HepG2 (cell line): ENCODE data around the gene CAPN12. TPM values are rescaled to one million over a fixed set of nuclear protein-coding genes. Genes with fewer than 3 reads are reported as not detected.

ENCODE experiments used
- ATAC-seq: fragments of 200-7000 bp; cut with Tn5 transposase; 3 replicates; pipeline ENCODE4 v1.9.1; 2020; ENCODE audit warnings: mild to moderate bottlenecking, moderate library complexity
- BruUV-seq: library from RNA; stranded (reverse); fragments of 400-500 nt; replicated peaks from 2 replicates; lab custom pipeline; 2021; lab: Mats Ljungman, UMichigan
- CTCF ChIA-PET: fragments of 300-600 bp; formaldehyde crosslinking; extraction: SDS; loops from one replicate; lab custom pipeline; 2021; ENCODE audit warnings: low total read pairs, inconsistent platforms, low intra/inter-chr PET ratio; lab: Yijun Ruan, JAX
- POLR2A ChIA-PET: fragments of 350-600 bp; sonication (Branson Sonifier 250); formaldehyde crosslinking; loops from one replicate; lab custom pipeline; 2020; ENCODE audit warnings: antibody characterized with exemption, inconsistent platforms; lab: Yijun Ruan, JAX
- DNase-seq: peaks from one replicate; pipeline ENCODE4 v3.0.0-alpha.2; 2015; ENCODE audit warnings: low spot score
- FAIRE-seq: peaks from 3 replicates; lab custom pipeline; 2011; peaks lifted over from hg19 to GRCh38; lab: Jason Lieb, UNC
- H2AFZ ChIP-seq: one replicate; pipeline ENCODE4 v1.6.1; 2011; ENCODE audit warnings: low read length, inconsistent platforms
- H3K27ac ChIP-seq: fragments of 300-600 bp; 3 replicates; pipeline ENCODE4 v1.8.0; 2011; ENCODE audit warnings: mixed run types, mild to moderate bottlenecking, mixed read lengths, low read length, inconsistent platforms; ENCODE audit not compliant: insufficient read depth; ENCODE audit errors: extremely low read length
- H3K27me3 ChIP-seq, 2 experiments: fragments of 200-600 bp in 1 of 2; 2 replicates in 1 of 2; 3 replicates in 1 of 2; pipeline versions ENCODE4 v1.6.0 to v1.8.0; 2011; ENCODE audit warnings: low read length in 2 of 2, mild to moderate bottlenecking in 2 of 2, moderate library complexity in 2 of 2, inconsistent platforms in 1 of 2; ENCODE audit not compliant: insufficient read depth in 2 of 2, control insufficient read depth in 1 of 2
- H3K36me3 ChIP-seq, 2 experiments: fragments of 200-600 bp in 1 of 2; replicated peaks in 1 of 2; 2 replicates in 1 of 2; 3 replicates in 1 of 2; pipeline versions ENCODE4 v1.5.1 to v1.8.0; 2011; ENCODE audit warnings: low read length in 2 of 2, inconsistent platforms in 1 of 2; ENCODE audit not compliant: insufficient read depth in 2 of 2, control insufficient read depth in 1 of 2
- H3K4me1 ChIP-seq: 2 replicates; pipeline ENCODE4 v1.5.1; 2012; ENCODE audit warnings: low read length, inconsistent platforms; ENCODE audit not compliant: insufficient read depth
- H3K4me2 ChIP-seq: 2 replicates; pipeline ENCODE4 v1.6.0; 2011; ENCODE audit warnings: low read depth, low read length, inconsistent platforms
- H3K4me3 ChIP-seq, 3 experiments: fragments of 200-600 bp in 1 of 3; sonication (generic), shearing (Covaris generic) in 1 of 3; replicated peaks in 1 of 3; 2 replicates each; pipeline ENCODE4 v1.5.1; 2011 to 2016; ENCODE audit warnings: low read length in 3 of 3, inconsistent platforms in 2 of 3, low read depth in 2 of 3, mild to moderate bottlenecking in 2 of 3, control low read depth in 1 of 3, mixed read lengths in 1 of 3; ENCODE audit not compliant: insufficient read depth in 1 of 3
- H3K79me2 ChIP-seq: one replicate; pipeline ENCODE4 v1.6.1; 2011; ENCODE audit warnings: low read length, inconsistent platforms; ENCODE audit not compliant: insufficient read depth
- H3K9ac ChIP-seq: 2 replicates; pipeline ENCODE4 v1.6.0; 2011; ENCODE audit warnings: mild to moderate bottlenecking, low read depth, low read length, inconsistent platforms; ENCODE audit not compliant: insufficient read depth
- H3K9me3 ChIP-seq: 2 replicates; pipeline ENCODE4 v1.5.1; 2012; ENCODE audit warnings: mild to moderate bottlenecking, low read length
- H4K20me1 ChIP-seq: 2 replicates; pipeline ENCODE4 v1.6.0; 2011; ENCODE audit warnings: inconsistent platforms, mild to moderate bottlenecking, low read length, moderate library complexity; ENCODE audit not compliant: insufficient read depth
- AGO2 ChIP-seq: fragments of 200-400 bp; formaldehyde crosslinking; optimal IDR thresholded peaks from 2 replicates; pipeline ENCODE3; 2017; ENCODE audit warnings: mild to moderate bottlenecking, low read depth, low read length, moderate library complexity
- MEF2D ChIP-seq: sonication (generic); formaldehyde crosslinking; IDR thresholded peaks from 2 replicates; pipeline ENCODE4 v1.5.1; 2020; ENCODE audit warnings: mild to moderate bottlenecking, missing genetic modification reagents
- PAX8 ChIP-seq: sonication (generic); formaldehyde crosslinking; IDR thresholded peaks from 2 replicates; pipeline ENCODE4 v1.8.0; 2022; ENCODE audit warnings: mild to moderate bottlenecking, missing genetic modification reagents, borderline replicate concordance
- PBX3 ChIP-seq: sonication (generic); formaldehyde crosslinking; IDR thresholded peaks from 2 replicates; pipeline ENCODE4 v1.8.1; 2023; ENCODE audit warnings: missing genetic modification reagents, inconsistent platforms, borderline replicate concordance
- PCBP1 ChIP-seq: fragments of 200-400 bp; formaldehyde crosslinking; IDR thresholded peaks from 2 replicates; pipeline ENCODE4 v1.6.1; 2017; ENCODE audit warnings: mild to moderate bottlenecking, low read depth, low read length, borderline replicate concordance
- ZNF597 ChIP-seq: sonication (generic); formaldehyde crosslinking; IDR thresholded peaks from 2 replicates; pipeline ENCODE4 v1.5.0; 2020; ENCODE audit warnings: missing genetic modification reagents
- WGBS: methylation state at CpG from one replicate; pipeline ENCODE4 v1.1.6; 2017; ENCODE audit warnings: low lambda C conversion rate; 5-methylcytosine and 5-hydroxymethylcytosine counted together
- in situ Hi-C: cut with HindIII; loops from 2 replicates; pipeline ENCODE4 v1.10.0; 2017; ENCODE audit warnings: low pct_unique_long_range_greater_than_20kb; ENCODE audit not compliant: extremely low pct_ligation_motif_present
- intact Hi-C: fragments of 100-400 bp; cut with micrococcal nuclease; formaldehyde crosslinking; loops from one replicate; pipeline ENCODE4 v1.10.0; 2022; ENCODE audit not compliant: unreplicated experiment
- polyA plus RNA-seq, 8 experiments: library from polyadenylated mRNA; depleted of rRNA in 3 of 8; stranded (reverse) in 7 of 8; unstranded in 1 of 8; fragments of >200 nt; fragmentation: Illumina TruSeq in 4 of 8; extraction: Trizol in 4 of 8; gene quantifications; 2 replicates each; pipeline versions ENCODE4 v1.2.1 to v1.2.3, GENCODE V29; 2011 to 2016; ENCODE audit warnings: low read depth in 4 of 8, missing spikeins in 1 of 8, mixed read lengths in 1 of 8; ENCODE audit not compliant: insufficient read depth in 1 of 8
- total RNA-seq, 5 experiments: library from RNA; depleted of rRNA; stranded (reverse); fragments of >200 nt; fragmentation: Illumina TruSeq; extraction: Trizol; gene quantifications; 2 replicates each; pipeline ENCODE4 v1.2.3, GENCODE V29; 2016; ENCODE audit warnings: low read depth in 1 of 5

CAPN12 gene
- total and polyA plus RNA-seq, 2 of the 13 experiments (the other 11 are each of a cell fraction or from before 2014, with no cell fraction given) = 1.6 to 13.6 TPM

- TF ChIP-seq ZNF597 (CRISPR knock-in tag) (no peak), PAX8 (CRISPR knock-in tag) (no peak), PBX3 (no peak)
These were observed 16.2 kb downstream of the CAPN12 start (continued) for GRCh38 chr19:38727868-38728660.

- CTCF ChIA-PET = no interaction called here
- intact Hi-C loops = no loop called here
- TF ChIP-seq AGO2 (peak; percentile 50), PCBP1 (0 out of 2 replicates have a peak, but pooled peaks have one; percentile 14), MEF2D (CRISPR knock-in tag) (no peak)
These were observed 16.9 kb downstream of the CAPN12 start for GRCh38 chr19:38727306-38727867.

More at GRCh38 chr19:38727306-38727867, 16.9 kb downstream of the CAPN12 start:
- POLR2A ChIA-PET = no interaction called here
- Histone ChIP-seq H2AFZ (no peak overlapping the region), H3K9me3 (no peaks in the 10 kb centered on the region), H3K4me1 (peaks cover 11% of the 10 kb centered on the region), H3K4me3 (no peak overlapping the region), H3K27me3 (no peaks in the 10 kb centered on the region), H4K20me1 (no peaks in the 10 kb centered on the region), H3K4me2 (no peak overlapping the region), H3K36me3 (peaks cover 26 to 69% of the 10 kb centered on the region in 2 experiments), H3K9ac (no peak overlapping the region), H3K27ac (no peak overlapping the region), H3K79me2 (no peaks in the 10 kb centered on the region)
- FAIRE-seq (no peak), ATAC-seq (no peak), DNase-seq (no peak)
- no TSS peak for BruUV-seq
- 98% methylated on average over 13 of the region's 17 CpGs for WGBS
- in situ Hi-C loops = loop anchor here (25.0 kb wide), 1 partner anchor 185 kb away; the partner anchor contains the start of gene CCER2
